HG02642 (cell line): ENCODE measurements around the gene SFSWAP.
"Not testable (repeated sequence)": the region's sequence is repeated elsewhere in the genome, so short reads cannot be mapped to it uniquely, and the experiment has no call there.

Experiments used
- ATAC-seq: cut with Tn5 transposase; IDR thresholded peaks from one replicate; pipeline ENCODE4 v1.9.1; 2021; ENCODE audit warnings: mild to moderate bottlenecking; ENCODE audit not compliant: unreplicated experiment, poor library complexity

Gene SFSWAP

DNA sequence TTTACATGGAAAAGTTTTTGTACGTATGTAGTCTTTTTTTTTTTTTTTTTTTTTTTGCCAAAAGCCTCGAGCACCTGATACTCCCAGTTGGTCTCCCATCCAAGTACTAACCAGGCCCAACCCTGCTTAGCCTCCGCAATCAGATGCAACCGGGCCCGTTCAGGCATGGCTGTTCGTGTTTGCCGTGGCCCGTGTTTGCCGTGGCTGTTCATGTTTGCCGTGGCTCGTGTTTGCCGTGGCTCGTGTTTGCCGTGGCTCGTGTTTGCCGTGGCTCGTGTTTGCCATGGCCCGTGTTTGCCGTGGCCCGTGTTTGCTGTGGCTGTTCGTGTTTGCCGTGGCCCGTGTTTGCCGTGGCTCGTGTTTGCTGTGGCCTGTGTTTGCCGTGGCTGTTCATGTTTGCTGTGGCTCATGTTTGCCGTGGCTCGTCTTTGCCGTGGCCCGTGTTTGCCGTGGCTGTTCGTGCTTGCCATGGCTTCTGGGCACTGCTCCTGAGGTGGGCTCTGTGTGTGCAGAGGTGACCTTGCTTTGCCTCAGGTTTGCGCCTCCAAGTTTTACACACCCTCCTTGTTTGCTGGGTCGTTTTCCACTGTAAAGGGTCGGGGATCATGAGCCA, 90.5 kb downstream of the SFSWAP start:
- ATAC-seq = no peak

GRCh38 chr12:131803961-131804521, 93.2 kb downstream of the SFSWAP start:
- no peak for ATAC-seq

DNA sequence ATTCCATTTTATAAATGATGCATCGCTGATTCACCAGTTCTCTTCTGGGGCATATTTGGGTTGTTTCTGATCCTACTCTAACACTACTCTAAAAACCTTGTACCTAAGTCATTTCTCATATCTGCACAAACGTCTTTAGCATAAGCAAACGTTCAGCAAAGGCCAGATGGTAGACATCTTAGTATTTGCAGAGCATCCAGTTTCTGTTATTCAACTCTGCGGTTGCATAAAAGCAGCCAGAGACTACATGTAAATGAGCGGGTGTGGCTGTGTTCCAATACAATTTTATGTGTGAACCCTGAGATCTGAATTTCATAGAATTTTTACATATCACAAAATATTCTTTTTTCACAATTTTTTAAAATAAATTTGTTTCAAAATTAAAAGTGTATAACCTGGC, 94.5 kb downstream of the SFSWAP start:
- no peak for ATAC-seq

DNA sequence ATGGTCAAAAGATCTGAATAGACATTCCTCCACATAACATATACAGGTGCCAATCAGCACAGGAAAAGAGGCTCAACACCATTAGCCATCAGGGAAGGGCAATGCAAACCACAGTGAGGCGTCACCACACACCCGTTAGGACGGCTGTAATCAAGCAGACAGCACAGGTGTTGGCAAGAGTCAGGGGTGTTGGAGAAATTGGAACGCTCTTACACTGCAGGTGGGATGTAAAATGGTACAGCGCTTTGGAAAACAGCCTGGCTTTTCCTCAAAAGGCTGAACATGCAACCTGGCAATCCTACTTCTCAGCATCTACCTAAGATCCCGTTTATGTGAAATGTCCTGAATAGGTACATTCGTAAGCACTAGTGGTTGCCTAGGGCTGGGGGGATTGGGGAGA, 95.8 kb downstream of the SFSWAP start:
- ATAC-seq = no peak

DNA sequence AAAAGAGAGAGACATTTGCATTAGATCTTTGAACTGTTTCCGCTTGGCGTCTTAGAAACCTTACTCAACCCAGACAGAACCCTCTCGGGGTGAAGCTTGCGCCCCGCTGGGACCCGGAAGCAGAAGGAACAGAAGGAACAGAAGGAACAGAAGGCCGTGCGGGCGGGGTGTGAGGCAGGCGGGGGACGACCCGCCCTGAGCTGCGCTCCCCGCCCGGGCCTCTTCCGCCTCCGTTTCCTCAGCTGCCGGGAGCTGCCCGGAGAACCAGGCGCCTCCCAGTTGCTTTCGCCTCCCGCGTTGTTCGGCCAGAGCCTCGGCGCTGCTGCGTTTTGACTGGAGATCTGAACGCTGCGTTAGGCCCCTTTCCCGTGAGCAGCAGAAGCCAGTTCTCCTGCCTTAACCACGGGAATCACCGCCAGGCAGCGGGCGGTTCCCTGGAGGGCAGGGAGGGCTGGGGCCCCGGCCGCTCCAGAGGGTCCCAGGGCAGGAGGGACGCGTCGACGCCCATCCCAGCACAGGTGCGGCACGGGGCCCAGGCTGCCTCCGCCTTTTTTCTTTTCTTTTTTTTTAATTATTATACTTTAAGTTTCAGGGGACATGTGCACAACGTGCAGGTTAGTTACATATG, 98.0 kb downstream of the SFSWAP start:
- no peak for ATAC-seq

DNA sequence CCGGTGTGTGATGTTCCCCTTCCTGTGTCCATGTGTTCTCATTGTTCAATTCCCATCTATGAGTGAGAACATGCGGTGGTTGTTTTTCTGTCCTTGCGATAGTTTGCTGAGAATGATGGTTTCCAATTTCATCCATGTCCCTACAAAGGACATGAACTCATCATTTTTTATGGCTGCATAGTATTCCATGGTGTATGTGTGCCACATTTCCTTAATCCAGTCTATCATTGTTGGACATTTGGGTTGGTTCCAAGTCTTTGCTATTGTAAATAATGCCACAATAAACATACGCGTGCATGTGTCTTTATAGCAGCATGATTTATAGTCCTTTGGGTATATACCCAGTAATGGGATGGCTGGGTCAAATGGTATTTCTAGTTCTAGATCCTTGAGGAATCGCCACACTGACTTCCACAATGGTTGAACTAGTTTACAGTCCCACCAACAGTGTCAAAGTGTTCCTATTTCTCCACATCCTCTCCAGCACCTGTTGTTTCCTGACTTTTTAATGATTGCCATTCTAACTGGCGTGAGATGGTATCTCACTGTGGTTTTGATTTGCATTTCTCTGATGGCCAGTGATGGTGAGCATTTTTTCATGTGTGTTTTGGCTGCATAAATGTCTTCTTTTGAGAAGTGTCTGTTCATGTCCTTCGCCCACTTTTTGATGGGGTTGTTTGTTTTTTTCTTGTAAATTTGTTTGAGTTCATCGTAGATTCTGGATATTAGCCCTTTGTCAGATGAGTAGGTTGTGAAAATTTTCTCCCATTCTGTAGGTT, 98.8 kb downstream of the SFSWAP start:
- ATAC-seq = not testable (repeated sequence)

DNA sequence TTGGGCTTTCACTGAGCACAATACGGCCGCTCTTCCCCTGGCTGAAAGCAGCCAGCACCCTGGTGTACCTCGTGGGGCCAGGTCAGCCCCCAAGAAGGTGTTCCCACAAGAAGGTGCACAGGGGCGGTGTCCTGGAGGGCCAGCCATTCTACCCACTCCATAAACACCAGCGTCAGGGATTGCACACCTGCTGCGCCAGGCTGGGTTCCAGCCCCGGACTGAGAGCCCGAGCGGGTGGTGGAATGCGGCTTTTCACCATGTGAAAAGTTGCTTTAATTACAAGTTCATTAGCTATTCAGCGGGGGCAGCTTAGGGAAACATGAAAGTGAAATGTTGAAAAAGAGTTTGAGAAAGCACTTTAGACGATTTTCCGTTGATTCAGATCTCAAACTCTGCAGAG, 99.8 kb downstream of the SFSWAP start:
- no peak for ATAC-seq

DNA sequence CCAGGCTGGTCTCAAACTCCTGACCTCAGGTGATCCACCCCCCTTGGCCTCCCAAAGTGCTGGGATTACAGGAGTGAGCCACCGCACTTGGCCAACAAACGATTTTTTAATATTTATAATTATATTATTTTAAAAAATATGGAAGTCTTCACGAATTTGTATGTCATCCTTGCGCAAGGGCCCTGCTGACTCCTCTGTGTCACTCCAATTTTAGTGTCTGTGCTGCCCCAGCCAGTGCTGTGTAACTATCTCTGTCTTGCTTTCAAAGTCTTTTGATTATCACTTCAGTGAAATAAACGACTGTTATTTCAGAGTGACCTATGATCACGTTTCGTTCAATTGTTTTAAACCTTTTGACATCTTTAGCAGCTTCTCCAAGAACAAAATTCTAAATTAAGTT, 104.2 kb downstream of the SFSWAP start:
- no peak for ATAC-seq

DNA sequence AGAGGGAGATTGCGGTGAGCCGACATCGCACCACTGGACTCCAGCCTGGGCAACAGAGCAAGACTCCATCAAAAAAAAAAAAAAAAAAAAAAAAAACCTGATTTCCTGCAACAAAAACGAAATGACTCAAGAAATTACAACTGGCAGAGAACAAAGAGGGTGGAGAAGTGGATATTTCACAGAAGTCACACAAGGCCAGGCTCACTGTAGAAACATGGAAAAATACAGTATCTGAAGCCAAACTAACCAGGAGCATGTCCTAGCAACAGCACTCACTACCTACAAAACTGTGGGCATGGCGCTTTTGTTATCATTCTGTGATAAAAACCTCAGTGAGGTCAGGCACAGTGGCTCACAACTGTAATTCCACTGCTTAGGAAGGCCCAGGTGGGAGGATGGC, 105.6 kb downstream of the SFSWAP start:
- no peak for ATAC-seq

GRCh38 chr12:131817241-131817640, 106.4 kb downstream of the SFSWAP start:
- ATAC-seq = no peak

GRCh38 chr12:131818821-131819585, 108.1 kb downstream of the SFSWAP start:
- no peak for ATAC-seq

- ATAC-seq = no peak
These were observed 113.6 kb downstream of the SFSWAP start for GRCh38 chr12:131824450-131824849.

- ATAC-seq = no peak
These were observed 114.4 kb downstream of the SFSWAP start for GRCh38 chr12:131825146-131825892.

- no peak for ATAC-seq
These were observed 115.4 kb downstream of the SFSWAP start for GRCh38 chr12:131826097-131826928.

GRCh38 chr12:131827961-131828534, 117.2 kb downstream of the SFSWAP start, which contains the start of gene MMP17:
TSS of gene MMP17 (plus strand) at chr12:131828393. CDS start at chr12:131828495, 102 bp downstream.
- peak; percentile 68 for ATAC-seq

GRCh38 chr12:131828671-131829355, 117.9 kb downstream of the SFSWAP start:
- ATAC-seq = peak; percentile 22

DNA sequence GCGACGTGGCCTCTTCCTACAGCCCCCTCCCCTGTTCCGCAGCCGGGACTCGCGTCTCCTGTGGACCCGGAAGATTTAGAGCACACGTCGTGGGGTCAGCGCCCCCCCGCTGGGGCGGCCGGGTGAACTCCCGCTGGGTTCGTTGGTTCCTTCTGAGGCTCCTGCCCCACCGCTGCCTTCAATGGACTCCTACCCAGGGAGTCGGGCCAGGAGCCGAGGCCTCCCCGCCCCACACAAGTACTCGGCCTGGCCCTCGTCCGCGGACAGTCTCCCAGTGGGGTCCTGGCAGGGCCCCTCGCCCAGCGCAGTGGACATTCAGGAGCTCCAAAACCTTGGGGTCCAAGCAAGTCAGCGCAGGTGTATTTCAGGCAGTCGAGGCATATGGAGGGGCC, 118.5 kb downstream of the SFSWAP start:
- peak; percentile 4 for ATAC-seq

DNA sequence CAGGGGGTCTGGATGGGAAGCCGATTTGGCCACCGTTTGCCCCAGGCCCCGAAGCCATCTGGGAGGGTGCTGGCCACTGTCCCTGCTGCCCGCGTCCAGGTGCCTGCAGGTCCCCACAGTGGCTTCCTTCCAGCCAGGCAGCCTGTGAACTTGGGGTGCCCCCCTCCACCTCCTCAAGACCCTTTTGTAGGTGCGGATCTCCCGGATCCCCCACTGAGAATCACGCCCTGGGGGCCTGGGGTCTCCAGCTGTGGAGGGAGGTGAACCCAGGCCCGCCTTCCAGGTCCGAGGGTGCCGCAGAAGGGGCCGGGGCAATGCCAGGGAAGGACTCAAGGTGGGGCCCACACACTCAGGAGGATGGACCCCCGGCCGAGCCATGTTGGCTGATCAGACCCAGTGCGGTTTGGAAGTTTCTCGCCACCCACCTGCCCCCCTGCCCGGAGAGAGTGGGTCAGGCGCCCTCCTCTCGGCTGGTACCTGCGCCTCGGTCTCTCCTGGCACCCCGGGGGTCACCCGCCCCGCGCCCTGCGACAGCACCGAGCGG, 119.0 kb downstream of the SFSWAP start:
- peak; percentile 0 for ATAC-seq
